Astrocyte of the spinal cord (primary cell): ENCODE measurements around the gene LYST.

ENCODE experiments used
- DNase-seq: peaks from one replicate; pipeline ENCODE4 v3.0.0; 2011; ENCODE audit warnings: low read depth, low spot score
- H3K4me3 ChIP-seq: 2 replicates; pipeline ENCODE4 v1.5.1; 2011; ENCODE audit warnings: low read depth, mild to moderate bottlenecking, low read length, moderate library complexity
- in situ Hi-C: cut with HindIII; loops from 2 replicates; pipeline ENCODE4 v1.10.0; 2017; ENCODE audit warnings: low sequenced_read_pairs
- TF ChIP-seq, protein P1 (sequence below): IDR thresholded peaks from 2 replicates; pipeline ENCODE4 v1.5.1; 2012; ENCODE audit warnings: low read depth, mild to moderate bottlenecking, low read length, inconsistent platforms

Gene LYST

DNA sequence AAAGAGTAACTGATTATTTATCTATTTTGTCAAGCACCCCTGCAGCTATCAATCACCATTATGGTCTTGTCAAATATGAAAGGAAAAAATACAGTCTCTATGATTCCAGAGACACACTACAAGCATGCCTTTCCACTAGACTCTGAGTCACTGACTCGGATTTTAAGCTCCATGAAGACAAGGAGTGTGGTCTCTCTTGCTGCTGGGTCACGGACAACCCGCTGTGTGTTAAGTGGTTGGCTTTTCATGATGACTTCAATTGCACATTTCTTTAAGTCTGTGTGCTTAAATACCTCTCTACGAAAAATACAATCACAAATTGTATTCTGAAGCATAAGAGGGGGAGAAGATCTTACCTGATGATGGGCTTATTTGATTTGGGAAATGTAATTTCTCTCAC, 203.1 kb downstream of the LYST start:
- no peak overlapping the region for H3K4me3 ChIP-seq
- TF ChIP-seq, protein P1, sequence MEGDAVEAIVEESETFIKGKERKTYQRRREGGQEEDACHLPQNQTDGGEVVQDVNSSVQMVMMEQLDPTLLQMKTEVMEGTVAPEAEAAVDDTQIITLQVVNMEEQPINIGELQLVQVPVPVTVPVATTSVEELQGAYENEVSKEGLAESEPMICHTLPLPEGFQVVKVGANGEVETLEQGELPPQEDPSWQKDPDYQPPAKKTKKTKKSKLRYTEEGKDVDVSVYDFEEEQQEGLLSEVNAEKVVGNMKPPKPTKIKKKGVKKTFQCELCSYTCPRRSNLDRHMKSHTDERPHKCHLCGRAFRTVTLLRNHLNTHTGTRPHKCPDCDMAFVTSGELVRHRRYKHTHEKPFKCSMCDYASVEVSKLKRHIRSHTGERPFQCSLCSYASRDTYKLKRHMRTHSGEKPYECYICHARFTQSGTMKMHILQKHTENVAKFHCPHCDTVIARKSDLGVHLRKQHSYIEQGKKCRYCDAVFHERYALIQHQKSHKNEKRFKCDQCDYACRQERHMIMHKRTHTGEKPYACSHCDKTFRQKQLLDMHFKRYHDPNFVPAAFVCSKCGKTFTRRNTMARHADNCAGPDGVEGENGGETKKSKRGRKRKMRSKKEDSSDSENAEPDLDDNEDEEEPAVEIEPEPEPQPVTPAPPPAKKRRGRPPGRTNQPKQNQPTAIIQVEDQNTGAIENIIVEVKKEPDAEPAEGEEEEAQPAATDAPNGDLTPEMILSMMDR = no peak
- in situ Hi-C loops = no loop called here
- no peak for DNase-seq

DNA sequence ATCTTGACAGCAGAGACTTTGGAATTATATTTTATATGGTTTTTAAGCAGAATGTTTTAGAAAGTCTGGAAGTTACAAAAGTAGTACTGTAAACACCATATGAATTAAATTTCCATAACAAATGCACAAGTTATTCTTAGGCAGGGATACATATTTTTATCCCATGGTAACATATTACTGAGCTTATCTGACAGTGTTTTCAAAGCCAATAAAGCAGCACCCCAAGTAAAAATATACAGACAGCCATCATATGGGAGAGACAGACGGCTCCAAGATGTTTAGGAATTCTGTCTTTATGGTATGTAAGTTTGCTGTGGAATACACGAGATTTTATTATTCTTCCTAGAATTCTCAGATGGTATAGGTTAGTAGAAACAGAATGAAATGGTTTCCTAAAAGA, 205.1 kb downstream of the LYST start:
- in situ Hi-C loops = no loop called here
- no peak overlapping the region for H3K4me3 ChIP-seq
- DNase-seq = no peak
- TF ChIP-seq, protein P1 = no peak

DNA sequence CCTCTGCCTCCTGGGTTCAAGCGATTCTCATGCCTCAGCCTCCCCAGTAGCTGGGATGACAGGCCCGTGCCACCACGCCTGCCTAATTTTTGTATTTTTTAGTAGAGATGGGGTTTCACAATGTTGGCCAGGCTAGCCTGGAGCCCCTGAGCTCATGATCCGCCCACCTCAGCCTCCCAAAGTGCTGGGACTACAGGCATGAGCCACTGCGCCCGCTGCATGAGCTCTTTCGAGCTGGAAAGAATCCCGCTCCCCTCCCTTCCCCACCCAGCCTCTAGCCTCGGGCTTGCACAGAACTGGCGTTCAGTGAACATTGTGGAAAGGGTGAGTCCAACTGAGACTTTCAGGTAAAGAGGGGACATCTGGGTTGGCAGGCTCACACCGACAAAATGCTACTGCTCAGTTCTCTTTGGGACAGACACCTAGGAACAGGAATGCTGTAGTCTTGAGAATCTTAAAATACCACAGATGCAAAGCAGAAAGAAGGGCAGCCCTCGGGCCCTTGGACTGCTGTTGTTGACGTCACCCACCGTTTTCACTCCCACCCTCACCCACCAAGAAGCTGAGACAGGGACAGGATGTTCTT, 207.4 kb downstream of the LYST start:
- H3K4me3 ChIP-seq = no peak overlapping the region
- TF ChIP-seq, protein P1 = no peak
- DNase-seq = no peak
- in situ Hi-C loops = no loop called here

DNA sequence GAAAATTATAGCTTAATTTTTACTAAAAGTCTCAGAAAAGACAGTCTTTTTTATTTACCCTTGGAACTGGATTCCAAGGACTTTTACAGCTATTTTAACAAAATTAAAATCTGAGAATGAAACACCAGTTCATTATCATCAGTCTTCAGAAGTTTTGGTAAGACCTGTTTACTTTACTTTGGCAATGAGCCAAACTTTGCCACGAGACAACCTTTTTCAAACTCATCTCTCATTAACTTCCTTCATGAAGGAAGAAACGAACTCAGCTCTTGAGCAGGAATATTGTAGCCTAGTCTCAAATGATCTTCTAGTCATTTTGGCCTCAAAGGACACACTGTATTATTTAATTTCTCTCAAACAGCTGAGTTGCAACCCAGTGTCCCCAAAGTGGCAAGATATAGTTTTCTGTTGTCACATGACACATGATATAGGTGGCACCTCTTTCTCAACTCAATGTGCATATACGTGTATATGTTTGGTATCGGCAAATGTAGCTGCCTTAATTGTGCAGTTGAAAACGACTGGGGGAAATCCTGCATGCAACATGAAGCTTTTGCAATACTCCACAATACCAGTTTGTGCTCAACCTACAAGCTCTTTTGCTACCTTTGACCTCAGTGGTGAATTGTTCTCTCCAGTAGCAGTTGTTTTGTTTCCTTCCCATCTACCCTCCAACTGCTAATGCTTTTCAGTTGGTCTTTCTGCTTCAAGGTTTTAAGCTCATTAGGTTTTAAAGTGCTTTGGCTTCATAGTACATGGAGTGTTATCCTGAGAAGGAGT, 208.8 kb downstream of the LYST start:
- DNase-seq = no peak
- H3K4me3 ChIP-seq = no peak overlapping the region
- TF ChIP-seq, protein P1 = no peak
- in situ Hi-C loops = no loop called here

GRCh38 chr1:235657269-235657668, 209.4 kb downstream of the LYST start:
- DNase-seq = no peak
- in situ Hi-C loops = no loop called here
- TF ChIP-seq, protein P1 = no peak
- H3K4me3 ChIP-seq = no peak overlapping the region

- in situ Hi-C loops = no loop called here
- DNase-seq = no peak
- TF ChIP-seq, protein P1 = no peak
- no peak overlapping the region for H3K4me3 ChIP-seq
Observed at GRCh38 chr1:235652364-235652763, 214.3 kb downstream of the LYST start.
